COLO668 (cell line): ENCODE data around the gene SGCD.

ENCODE experiments used
- DNase-seq: peaks from one replicate; lab custom pipeline; 2025; ENCODE audit not compliant: unreplicated experiment; lab: John Stamatoyannopoulos, UW

The SGCD gene

GRCh38 chr5:156326718-156327259 lies at the start of gene SGCD:
TSS of gene SGCD (plus strand) at chr5:156327164.
- no peak for DNase-seq

- DNase-seq: no peak
Observed at GRCh38 chr5:156277290-156277689, 49.7 kb upstream of the SGCD start.

GRCh38 chr5:156295431-156295830 lies 31.5 kb upstream of the SGCD start:
- DNase-seq: no peak

GRCh38 chr5:156310115-156310514 lies 16.8 kb upstream of the SGCD start:
- DNase-seq: no peak

- DNase-seq: no peak
Observed at GRCh38 chr5:156312897-156313694, 13.9 kb upstream of the SGCD start.

- no peak for DNase-seq
Observed at GRCh38 chr5:156314416-156314815, 12.5 kb upstream of the SGCD start.

GRCh38 chr5:156322666-156323065 lies 4.3 kb upstream of the SGCD start:
- DNase-seq: no peak

GRCh38 chr5:156327296-156327695 lies 332 bp downstream of the SGCD start:
- DNase-seq: no peak

GRCh38 chr5:156328161-156328560 lies 1.2 kb downstream of the SGCD start:
- DNase-seq: no peak

GRCh38 chr5:156328766-156329165 lies 1.8 kb downstream of the SGCD start:
- DNase-seq: no peak

GRCh38 chr5:156329171-156329611 lies 2.2 kb downstream of the SGCD start:
- DNase-seq: no peak

- no peak for DNase-seq
Observed at GRCh38 chr5:156330141-156330870, 3.3 kb downstream of the SGCD start.

GRCh38 chr5:156331181-156331580 lies 4.2 kb downstream of the SGCD start:
- no peak for DNase-seq

GRCh38 chr5:156331845-156332244 lies 4.9 kb downstream of the SGCD start:
- DNase-seq: no peak

- no peak for DNase-seq
Observed at GRCh38 chr5:156332245-156332644, 5.3 kb downstream of the SGCD start.

- no peak for DNase-seq
Observed at GRCh38 chr5:156339139-156339841, 12.3 kb downstream of the SGCD start.

GRCh38 chr5:156340893-156341292 lies 13.9 kb downstream of the SGCD start:
- DNase-seq: no peak

- DNase-seq: no peak
Observed at GRCh38 chr5:156350256-156350655, 23.3 kb downstream of the SGCD start.

- DNase-seq: no peak
Observed at GRCh38 chr5:156351423-156351822, 24.5 kb downstream of the SGCD start.

- no peak for DNase-seq
Observed at GRCh38 chr5:156354571-156354970, 27.6 kb downstream of the SGCD start.

- DNase-seq: peak; percentile 39
Observed at GRCh38 chr5:156356238-156356637, 29.3 kb downstream of the SGCD start.
